HCT116 (cell line): ENCODE data around the gene CLEC20A. TPM values are rescaled to one million over a fixed set of nuclear protein-coding genes. Genes with fewer than 3 reads are reported as not detected.
A peak's percentile ranks its signal among the peaks of the same experiment; 100 is the strongest.

ENCODE experiments used
- ATAC-seq: fragments of 200-7000 bp; cut with Tn5 transposase; 2 replicates; pipeline ENCODE4 v1.9.1; 2020; ENCODE audit warnings: mild to moderate bottlenecking, moderate library complexity
- BruUV-seq: library from RNA; stranded (reverse); fragments of 400-500 nt; replicated peaks from 2 replicates; lab custom pipeline; 2021; lab: Mats Ljungman, UMichigan
- CTCF ChIA-PET: fragments of 300-600 bp; sonication (Branson Sonifier 250); formaldehyde crosslinking; loops from one replicate; lab custom pipeline; 2021; ENCODE audit warnings: antibody characterized with exemption; lab: Charles Lee
- POLR2A ChIA-PET: fragments of 300-600, 350-600 bp; sonication (Branson Sonifier 250); formaldehyde crosslinking; loops from one replicate; lab custom pipeline; 2021; ENCODE audit warnings: antibody characterized with exemption; lab: Charles Lee
- RAD21 ChIA-PET, 2 experiments: fragments of 300-600 bp; sonication (Branson Sonifier 250); formaldehyde crosslinking; loops; one replicate each; lab custom pipeline; 2023; ENCODE audit warnings: low total read pairs in 2 of 2; ENCODE audit not compliant: uncharacterized antibody in 2 of 2, unreplicated experiment in 2 of 2, low non-redundant PET in 1 of 2; lab: Charles Lee
- DNase-seq: peaks from one replicate; pipeline ENCODE4 v3.0.0-alpha.2; 2010; ENCODE audit warnings: low read depth, low spot score
- H2AFZ ChIP-seq: fragments of 200-600 bp; shearing (Covaris generic), sonication (generic); 2 replicates; pipeline ENCODE4 v1.6.1; 2017; ENCODE audit warnings: low read depth, mixed run types, mixed read lengths, antibody characterized with exemption, low read length; ENCODE audit not compliant: poor library complexity, severe bottlenecking
- H3K27ac ChIP-seq: 2 replicates; pipeline ENCODE4 v1.5.1; 2012; ENCODE audit warnings: low read depth, low read length
- H3K27me3 ChIP-seq: fragments of 200-600 bp; sonication (generic); 2 replicates; pipeline ENCODE4 v1.6.1; 2016; ENCODE audit warnings: mixed run types, low read length, mixed read lengths; ENCODE audit not compliant: insufficient read depth
- H3K36me3 ChIP-seq, 2 experiments: fragments of 200-500 bp in 1 of 2; fragments of 200-600 bp in 1 of 2; sonication (Bioruptor generic) in 1 of 2; sonication (generic) in 1 of 2; 2 replicates each; pipeline versions ENCODE4 v1.5.1 to v1.6.1; 2014 to 2016; ENCODE audit warnings: low read length in 2 of 2, inconsistent platforms in 1 of 2, mixed read lengths in 1 of 2, mixed run types in 1 of 2; ENCODE audit not compliant: insufficient read depth in 2 of 2, control insufficient read depth in 1 of 2
- H3K4me1 ChIP-seq, 2 experiments: fragments of 200-600 bp in 1 of 2; sonication (generic) in 1 of 2; 2 replicates each; pipeline versions ENCODE4 v1.5.1 to v1.6.1; 2012 to 2017; ENCODE audit warnings: low read length in 2 of 2, inconsistent platforms in 1 of 2, mild to moderate bottlenecking in 1 of 2, mixed read lengths in 1 of 2, mixed run types in 1 of 2, moderate library complexity in 1 of 2; ENCODE audit not compliant: insufficient read depth in 2 of 2, control insufficient read depth in 1 of 2
- H3K4me2 ChIP-seq: fragments of 200-600 bp; sonication (generic); 2 replicates; pipeline ENCODE4 v1.6.1; 2017; ENCODE audit warnings: mixed run types, low read length, mixed read lengths
- H3K4me3 ChIP-seq, 2 experiments: fragments of 200-600 bp in 1 of 2; sonication (generic) in 1 of 2; replicated peaks in 1 of 2; 2 replicates each; pipeline ENCODE4 v1.5.1; 2011 to 2016; ENCODE audit warnings: low read length in 2 of 2, control low read depth in 1 of 2, low read depth in 1 of 2, mild to moderate bottlenecking in 1 of 2, mixed read lengths in 1 of 2, mixed run types in 1 of 2
- H3K79me2 ChIP-seq: fragments of 200-600 bp; sonication (generic); 2 replicates; pipeline ENCODE4 v1.6.1; 2017; ENCODE audit warnings: mild to moderate bottlenecking, mixed run types, low read length, moderate library complexity, mixed read lengths; ENCODE audit not compliant: insufficient read depth
- H3K9ac ChIP-seq: fragments of 200-600 bp; sonication (generic); 2 replicates; pipeline ENCODE4 v1.6.1; 2016; ENCODE audit warnings: low read length, mixed read lengths
- H3K9me2 ChIP-seq: fragments of 200-600 bp; sonication (generic), shearing (Covaris generic); 2 replicates; pipeline ENCODE4 v1.6.1; 2017; ENCODE audit warnings: mixed run types, mild to moderate bottlenecking, moderate library complexity; ENCODE audit not compliant: insufficient read depth
- H3K9me3 ChIP-seq, 2 experiments: fragments of 200-500 bp in 1 of 2; fragments of 200-600 bp in 1 of 2; sonication (Bioruptor generic) in 1 of 2; sonication (generic) in 1 of 2; 2 replicates each; pipeline ENCODE4 v1.6.1; 2014 to 2017; ENCODE audit warnings: low read length in 2 of 2, mixed read lengths in 2 of 2, inconsistent platforms in 1 of 2, low read depth in 1 of 2, mild to moderate bottlenecking in 1 of 2, mixed run types in 1 of 2, moderate library complexity in 1 of 2; ENCODE audit not compliant: control insufficient read depth in 1 of 2, insufficient read depth in 1 of 2
- H4K20me1 ChIP-seq: fragments of 200-600 bp; sonication (generic), shearing (Covaris generic); 2 replicates; pipeline ENCODE4 v1.6.1; 2017; ENCODE audit warnings: mixed run types, mild to moderate bottlenecking, moderate library complexity; ENCODE audit not compliant: insufficient read depth
- CBX3 ChIP-seq: IDR thresholded peaks from 2 replicates; pipeline ENCODE4 v1.6.1; 2012; ENCODE audit warnings: low read depth
- ELF1 ChIP-seq: IDR thresholded peaks from 2 replicates; pipeline ENCODE4 v1.6.1; 2012; ENCODE audit warnings: low read depth, borderline replicate concordance
- EZH2phosphoT487 ChIP-seq: fragments of 200-600 bp; IDR thresholded peaks from 2 replicates; pipeline ENCODE4 v1.6.1; 2018; ENCODE audit warnings: antibody characterized with exemption, borderline replicate concordance
- POLR2A ChIP-seq: IDR thresholded peaks from 2 replicates; pipeline ENCODE4 v1.7.0; 2011; ENCODE audit warnings: borderline replicate concordance; ENCODE audit not compliant: insufficient read depth, insufficient read length; ENCODE audit errors: extremely low read depth
- POLR2AphosphoS5 ChIP-seq: IDR thresholded peaks from 2 replicates; pipeline ENCODE4 v1.6.1; 2011; ENCODE audit warnings: mild to moderate bottlenecking, low read depth, low read length, moderate library complexity
- SRF ChIP-seq: IDR thresholded peaks from 2 replicates; pipeline ENCODE4 v1.6.1; 2012; ENCODE audit warnings: low read depth
- ZNF274 ChIP-seq: fragments of 200-500 bp; sonication (Bioruptor generic); IDR thresholded peaks from 2 replicates; pipeline ENCODE4 v1.6.1; 2014; ENCODE audit warnings: mild to moderate bottlenecking, low read depth, low read length, inconsistent platforms
- intact Hi-C: fragments of 100-400 bp; cut with micrococcal nuclease; formaldehyde crosslinking; loops from 2 replicates; pipeline ENCODE4 v1.10.0; 2022
- total RNA-seq: library from RNA; stranded (reverse); gene quantifications from one replicate; pipeline ENCODE4 v1.2.1, GENCODE V29; 2021; ENCODE audit not compliant: unreplicated experiment
- TF ChIP-seq, protein P1 (sequence below): IDR thresholded peaks from 2 replicates; pipeline ENCODE4 v1.6.1; 2011; ENCODE audit warnings: mild to moderate bottlenecking, low read length, moderate library complexity; ENCODE audit not compliant: insufficient replicate concordance; ENCODE audit errors: extremely low read depth

The CLEC20A gene
- total RNA-seq, 1 experiment from 2014 or later, result not detected

DNA sequence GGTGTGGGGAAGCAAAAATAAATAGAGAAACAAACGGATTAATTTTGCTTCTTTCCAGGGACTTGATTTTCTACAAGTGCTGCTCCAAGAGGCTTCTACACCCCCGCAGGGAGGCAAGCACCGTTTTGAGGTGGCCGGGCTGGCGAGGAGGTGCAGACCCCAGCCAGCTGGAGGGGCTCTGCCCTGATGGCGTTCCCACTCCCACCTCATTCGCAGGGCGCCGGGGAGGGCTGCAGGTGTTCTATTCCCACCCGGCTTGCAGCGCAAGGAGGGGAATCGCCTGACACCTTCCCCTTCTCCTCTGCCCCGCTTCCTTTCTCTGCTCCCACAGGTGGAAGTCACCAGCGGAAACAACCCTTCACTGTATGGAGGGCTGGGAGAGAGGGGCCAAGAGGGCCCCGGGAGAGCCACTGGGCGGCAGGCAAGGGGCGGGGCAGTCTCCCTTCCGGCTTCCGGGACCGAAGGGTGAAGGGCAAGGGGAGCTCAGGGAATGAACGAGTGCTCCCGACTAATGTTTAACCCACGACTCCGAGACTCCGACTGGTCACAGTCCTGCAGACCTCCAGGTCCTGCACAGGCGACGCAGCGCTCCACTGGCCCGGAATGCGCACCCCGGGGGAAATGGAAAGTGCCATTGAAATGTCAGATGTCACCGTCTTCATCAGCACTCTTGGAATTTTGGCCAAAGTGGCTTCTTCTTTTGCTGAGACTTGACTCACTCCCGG is 45.2 kb upstream of the CLEC20A start:
- ChIA-PET POLR2A (interaction anchor here (1.1 kb wide), 1 partner anchor 461 kb away, joined by 3 read pairs; no protein-coding TSS in a partner anchor), RAD21 (interaction anchor here in 1 of 2 experiments (1.8 to 2.3 kb wide), 2 partner anchors 211 to 461 kb away, joined by 10 to 11 read pairs; no protein-coding TSS in a partner anchor)
- BruUV-seq, result no TSS peak

More for the DNA sequence above, 45.2 kb upstream of the CLEC20A start:
- TF ChIP-seq ZNF274 (no peak), ELF1 (no peak), POLR2A (peak; percentile 31), CBX3 (no peak), EZH2phosphoT487 (no peak), SRF (no peak), POLR2AphosphoS5 (no peak)
- TF ChIP-seq, protein P1, sequence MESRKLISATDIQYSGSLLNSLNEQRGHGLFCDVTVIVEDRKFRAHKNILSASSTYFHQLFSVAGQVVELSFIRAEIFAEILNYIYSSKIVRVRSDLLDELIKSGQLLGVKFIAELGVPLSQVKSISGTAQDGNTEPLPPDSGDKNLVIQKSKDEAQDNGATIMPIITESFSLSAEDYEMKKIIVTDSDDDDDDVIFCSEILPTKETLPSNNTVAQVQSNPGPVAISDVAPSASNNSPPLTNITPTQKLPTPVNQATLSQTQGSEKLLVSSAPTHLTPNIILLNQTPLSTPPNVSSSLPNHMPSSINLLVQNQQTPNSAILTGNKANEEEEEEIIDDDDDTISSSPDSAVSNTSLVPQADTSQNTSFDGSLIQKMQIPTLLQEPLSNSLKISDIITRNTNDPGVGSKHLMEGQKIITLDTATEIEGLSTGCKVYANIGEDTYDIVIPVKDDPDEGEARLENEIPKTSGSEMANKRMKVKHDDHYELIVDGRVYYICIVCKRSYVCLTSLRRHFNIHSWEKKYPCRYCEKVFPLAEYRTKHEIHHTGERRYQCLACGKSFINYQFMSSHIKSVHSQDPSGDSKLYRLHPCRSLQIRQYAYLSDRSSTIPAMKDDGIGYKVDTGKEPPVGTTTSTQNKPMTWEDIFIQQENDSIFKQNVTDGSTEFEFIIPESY, result no peak
- Histone ChIP-seq H3K9me2 (no peaks in the 10 kb centered on the region), H3K4me3 (peak overlapping the region; percentile 61 to 69), H3K27ac (peak overlapping the region; percentile 64), H3K4me1 (peaks cover 25 to 41% of the 10 kb centered on the region in 2 experiments), H4K20me1 (no peaks in the 10 kb centered on the region), H3K27me3 (no peaks in the 10 kb centered on the region), H3K4me2 (peak overlapping the region; percentile 90), H3K9ac (peak overlapping the region; percentile 69; the same call in 1 of the 2 replicates), H3K36me3 (no peaks in the 10 kb centered on the region), H3K9me3 (no peaks in the 10 kb centered on the region), H2AFZ (peak overlapping the region; percentile 97), H3K79me2 (no peaks in the 10 kb centered on the region)
- no peak for DNase-seq
- intact Hi-C loops, result loop anchor here (1.0 to 2.0 kb wide), 4 partner anchors 185 to 827 kb away; no protein-coding TSS in a partner anchor
- CTCF ChIA-PET, result interaction anchor here (1.0 to 2.8 kb wide), 4 partner anchors 15 to 461 kb away, joined by 3 to 26 read pairs (median 14); no protein-coding TSS in a partner anchor
- peak; percentile 11 for ATAC-seq
